HG02870 (cell line): Measurements from ENCODE around the gene MYBPC1.

Experiments used
- ATAC-seq: cut with Tn5 transposase; IDR thresholded peaks from one replicate; pipeline ENCODE4 v1.9.1; 2021; ENCODE audit warnings: mild to moderate bottlenecking, moderate library complexity; ENCODE audit not compliant: unreplicated experiment

Gene MYBPC1

GRCh38 chr12:101694297-101694848 lies 99.6 kb downstream of the MYBPC1 start:
- no peak for ATAC-seq

GRCh38 chr12:101694986-101695385 lies 100.2 kb downstream of the MYBPC1 start:
- no peak for ATAC-seq

- ATAC-seq: no peak
Observed at GRCh38 chr12:101695706-101696105, 100.9 kb downstream of the MYBPC1 start.

GRCh38 chr12:101696251-101697196 lies 101.8 kb downstream of the MYBPC1 start:
- ATAC-seq: peak; percentile 31

- ATAC-seq: peak; percentile 63
Observed at GRCh38 chr12:101697197-101697929, 102.6 kb downstream of the MYBPC1 start, which contains the start of gene CHPT1. CHPT1 (plus strand) TSS chr12:101697640; CDS start chr12:101697862, 222 bp downstream.

GRCh38 chr12:101697930-101698799 lies 103.4 kb downstream of the MYBPC1 start:
- peak; percentile 32 for ATAC-seq

- ATAC-seq: no peak
Observed at GRCh38 chr12:101698800-101699347, 104.1 kb downstream of the MYBPC1 start.

- ATAC-seq: no peak
Observed at GRCh38 chr12:101700299-101700820, 105.6 kb downstream of the MYBPC1 start.

- no peak for ATAC-seq
Observed at GRCh38 chr12:101703487-101703886, 108.7 kb downstream of the MYBPC1 start.

- no peak for ATAC-seq
Observed at GRCh38 chr12:101706403-101706802, 111.6 kb downstream of the MYBPC1 start.

GRCh38 chr12:101707131-101707782 lies 112.5 kb downstream of the MYBPC1 start:
- no peak for ATAC-seq

- ATAC-seq: no peak
Observed at GRCh38 chr12:101710288-101710687, 115.5 kb downstream of the MYBPC1 start.

GRCh38 chr12:101713059-101713682 lies 118.4 kb downstream of the MYBPC1 start:
- ATAC-seq: no peak

GRCh38 chr12:101713930-101714329 lies 119.2 kb downstream of the MYBPC1 start:
- ATAC-seq: no peak

GRCh38 chr12:101714877-101715444 lies 120.2 kb downstream of the MYBPC1 start:
- no peak for ATAC-seq

GRCh38 chr12:101719566-101719965 lies 124.8 kb downstream of the MYBPC1 start:
- ATAC-seq: no peak

GRCh38 chr12:101720118-101720517 lies 125.3 kb downstream of the MYBPC1 start:
- no peak for ATAC-seq

- no peak for ATAC-seq
Observed at GRCh38 chr12:101722392-101722791, 127.6 kb downstream of the MYBPC1 start.

GRCh38 chr12:101727098-101727497 lies 132.3 kb downstream of the MYBPC1 start:
- no peak for ATAC-seq
